Left renal pelvis (tissue), 4 donors: Measurements from ENCODE around the gene CCL18. TPM values are rescaled to one million over a fixed set of nuclear protein-coding genes. Genes with fewer than 3 reads are reported as not detected.
"Not testable (repeated sequence)": the region's sequence is repeated elsewhere in the genome, so short reads cannot be mapped to it uniquely, and the experiment has no call there.

ENCODE experiments used
- DNase-seq, 4 donors: peaks; one replicate each; pipeline ENCODE4 v3.0.0-alpha.2; 2013; ENCODE audit warnings: low read depth in 4 of 4, low spot score in 3 of 4
- polyA plus RNA-seq, 4 donors: library from polyadenylated mRNA; unstranded; fragments of 120-200 nt; gene quantifications; one replicate each; pipeline ENCODE4 v1.2.1, GENCODE V29; 2013; ENCODE audit not compliant: insufficient read length in 4 of 4

CCL18 gene
- polyA plus RNA-seq, 4 donors = 2.4 TPM; not detected in 3

- DNase-seq = no peak
These were observed 6.4 kb downstream of the CCL18 start for GRCh38 chr17:36070427-36070826.

GRCh38 chr17:36071751-36072150, 7.7 kb downstream of the CCL18 start:
- DNase-seq = no peak

- DNase-seq = peak in 3 of 4 donors; percentile 16 to 25 (median 16)
These were observed 8.5 kb downstream of the CCL18 start for GRCh38 chr17:36072431-36073121.

- no peak for DNase-seq
These were observed 10.3 kb downstream of the CCL18 start for GRCh38 chr17:36074365-36074764.

DNA sequence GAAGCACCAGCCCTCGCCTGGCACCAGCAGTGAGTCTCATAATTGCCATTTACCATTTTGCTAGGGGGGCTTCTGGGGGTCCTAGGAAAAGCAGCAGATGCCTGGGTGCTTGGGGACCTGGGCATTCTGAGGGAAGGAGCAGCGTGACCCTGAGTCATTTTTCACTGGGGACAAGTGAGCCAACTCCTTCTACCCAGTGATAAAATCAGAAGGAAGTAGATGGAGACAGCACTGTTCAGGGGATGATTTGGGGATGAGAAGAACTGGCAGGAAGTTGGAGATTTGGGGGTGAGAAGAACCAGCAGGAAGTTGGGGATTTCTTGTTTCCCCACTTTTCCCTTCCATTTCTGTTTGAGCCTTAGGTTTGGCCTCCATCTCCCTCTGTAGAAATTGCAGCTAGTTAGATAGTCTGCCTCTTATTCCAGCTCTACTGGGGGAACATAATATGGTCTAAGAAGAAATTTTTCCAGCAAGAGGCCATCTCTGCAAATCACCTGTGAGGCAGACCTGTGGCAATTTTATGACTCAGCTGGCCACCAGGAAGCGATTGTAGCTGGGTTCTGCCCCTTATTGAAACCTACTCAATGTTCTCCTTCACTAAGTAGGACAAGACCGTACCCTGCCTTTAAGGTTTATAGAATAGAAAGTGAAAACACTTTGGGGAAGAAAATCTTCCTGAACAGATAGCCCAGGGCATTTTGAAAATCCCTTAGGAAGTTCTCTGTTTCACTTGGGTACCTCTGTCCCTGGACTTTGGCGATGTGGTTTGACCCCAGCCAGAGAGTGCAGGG, 17.8 kb downstream of the CCL18 start:
- not testable (repeated sequence) for DNase-seq

DNA sequence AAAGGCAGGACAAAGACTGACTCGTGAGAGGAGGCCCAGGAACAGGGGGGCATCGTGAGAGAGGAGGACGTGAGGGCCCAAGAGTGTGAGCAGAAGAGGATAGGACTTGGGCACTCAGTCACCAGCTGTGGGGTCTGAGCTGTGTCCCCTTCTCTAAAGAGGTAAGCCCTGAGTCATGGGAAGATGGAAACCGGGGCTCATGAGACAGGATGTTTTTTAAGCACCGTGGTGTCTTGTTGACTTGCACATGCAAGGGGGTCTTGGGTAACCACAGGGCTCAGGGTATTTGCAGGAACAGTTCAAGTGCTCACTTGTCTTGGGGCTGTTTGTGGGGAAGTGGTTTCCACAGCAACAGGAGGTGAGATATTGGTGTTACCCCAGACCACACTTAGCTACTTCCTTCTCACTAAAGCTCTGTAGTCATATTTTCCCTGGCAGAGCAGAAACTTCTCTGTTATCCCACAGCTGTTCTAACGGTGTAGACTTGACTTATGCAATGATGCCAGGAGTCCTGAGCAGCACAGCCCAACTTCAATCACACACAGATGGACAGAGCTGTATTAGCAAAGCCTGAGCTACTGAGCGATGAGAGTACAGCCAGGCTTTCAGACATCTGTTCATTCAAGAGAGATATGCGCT, 18.5 kb downstream of the CCL18 start:
- not testable (repeated sequence) for DNase-seq

GRCh38 chr17:36083691-36084090, 19.6 kb downstream of the CCL18 start:
- not testable (repeated sequence) for DNase-seq

- no peak for DNase-seq
These were observed 21.7 kb downstream of the CCL18 start for GRCh38 chr17:36085765-36086164.

GRCh38 chr17:36086791-36087190, 22.7 kb downstream of the CCL18 start:
- no peak for DNase-seq

GRCh38 chr17:36087471-36087870, 23.4 kb downstream of the CCL18 start:
- DNase-seq = not testable (repeated sequence)

DNA sequence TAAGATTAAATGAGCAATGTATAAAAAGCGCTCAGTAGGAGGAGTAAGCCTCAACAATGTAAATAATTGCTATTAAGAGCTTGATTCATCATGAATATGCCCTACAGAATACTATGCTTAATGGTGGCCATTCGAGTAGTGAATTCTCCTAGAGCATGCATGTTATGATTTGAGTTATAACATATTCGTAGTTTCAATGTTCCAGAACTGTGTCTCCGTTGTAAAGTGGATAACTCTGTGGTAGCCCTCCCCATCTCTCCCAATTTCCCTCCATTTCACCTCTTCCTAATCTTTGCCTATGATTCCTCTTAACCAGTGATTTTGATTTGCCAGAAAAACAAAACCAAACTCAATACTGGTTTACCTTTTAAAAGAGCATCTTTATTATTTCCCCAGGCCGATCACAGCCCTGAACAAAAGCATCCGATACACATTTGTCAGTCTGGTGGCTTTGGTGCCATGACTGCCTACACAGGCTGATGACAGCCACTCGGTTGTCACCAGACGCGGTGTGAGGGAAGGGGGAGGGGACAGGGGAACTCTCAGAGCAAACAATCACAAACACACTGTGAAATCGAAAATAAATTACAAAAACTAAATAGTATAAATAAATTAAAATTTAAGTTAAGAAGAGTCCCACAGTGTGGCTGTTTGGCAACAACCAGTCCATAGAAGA, 24.0 kb downstream of the CCL18 start:
- not testable (repeated sequence) for DNase-seq

DNA sequence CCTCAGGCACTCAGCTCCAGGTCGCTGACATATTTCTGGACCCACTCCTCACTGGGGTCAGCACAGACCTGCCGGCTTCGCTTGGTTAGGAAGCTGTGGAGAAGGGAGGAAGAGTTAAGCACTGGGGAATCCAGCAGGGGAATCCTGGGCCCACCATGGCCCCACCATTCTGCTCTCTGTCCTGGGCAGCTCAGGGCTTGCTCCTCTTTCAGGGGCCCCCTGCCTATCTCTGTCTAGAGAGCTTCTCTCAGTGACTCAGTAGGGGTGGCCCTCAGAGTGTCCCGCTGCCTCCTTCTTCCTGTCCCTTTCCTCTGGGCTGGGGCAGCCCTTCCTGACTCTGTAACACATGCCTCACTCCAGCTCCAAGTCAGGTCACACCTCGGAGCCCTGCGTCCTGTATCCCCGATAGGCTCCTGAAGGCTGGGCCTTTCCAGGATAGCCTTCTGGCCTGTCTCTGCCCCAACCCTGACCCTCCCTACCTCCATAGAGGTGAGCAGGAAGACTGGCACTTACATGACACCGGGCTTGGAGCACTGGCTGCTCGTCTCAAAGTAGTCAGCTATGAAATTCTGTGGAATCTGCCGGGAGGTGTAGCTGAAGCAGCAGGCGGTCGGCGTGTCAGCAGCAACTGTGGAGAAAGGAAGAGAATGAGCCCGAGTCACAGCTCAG, 24.7 kb downstream of the CCL18 start:
- no peak for DNase-seq

DNA sequence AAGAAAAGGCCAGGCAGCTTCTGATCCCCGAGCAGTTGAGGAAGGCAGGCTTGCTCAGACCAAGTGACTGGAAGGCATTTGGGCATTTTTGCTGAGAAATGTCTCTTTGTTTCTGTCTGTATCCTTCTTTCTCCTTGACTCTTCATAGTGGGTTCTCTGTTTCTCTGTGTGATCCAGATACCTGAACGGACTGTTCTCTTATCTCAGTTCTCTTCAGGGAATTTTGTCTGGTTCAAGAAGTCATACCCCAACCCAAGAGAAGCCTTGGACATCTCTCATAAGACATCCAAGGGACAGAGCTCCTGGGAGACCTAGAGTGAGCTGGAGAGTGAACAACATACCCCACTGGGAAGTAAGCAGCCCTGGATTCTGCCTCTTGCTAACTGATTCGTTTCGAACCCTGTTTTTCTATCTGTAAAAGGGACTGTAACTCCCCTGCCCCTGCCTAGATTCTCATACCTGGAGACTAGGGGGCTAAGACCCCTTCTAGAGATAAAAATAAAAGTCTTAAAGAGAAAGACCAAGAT, 25.3 kb downstream of the CCL18 start:
- DNase-seq = no peak

DNA sequence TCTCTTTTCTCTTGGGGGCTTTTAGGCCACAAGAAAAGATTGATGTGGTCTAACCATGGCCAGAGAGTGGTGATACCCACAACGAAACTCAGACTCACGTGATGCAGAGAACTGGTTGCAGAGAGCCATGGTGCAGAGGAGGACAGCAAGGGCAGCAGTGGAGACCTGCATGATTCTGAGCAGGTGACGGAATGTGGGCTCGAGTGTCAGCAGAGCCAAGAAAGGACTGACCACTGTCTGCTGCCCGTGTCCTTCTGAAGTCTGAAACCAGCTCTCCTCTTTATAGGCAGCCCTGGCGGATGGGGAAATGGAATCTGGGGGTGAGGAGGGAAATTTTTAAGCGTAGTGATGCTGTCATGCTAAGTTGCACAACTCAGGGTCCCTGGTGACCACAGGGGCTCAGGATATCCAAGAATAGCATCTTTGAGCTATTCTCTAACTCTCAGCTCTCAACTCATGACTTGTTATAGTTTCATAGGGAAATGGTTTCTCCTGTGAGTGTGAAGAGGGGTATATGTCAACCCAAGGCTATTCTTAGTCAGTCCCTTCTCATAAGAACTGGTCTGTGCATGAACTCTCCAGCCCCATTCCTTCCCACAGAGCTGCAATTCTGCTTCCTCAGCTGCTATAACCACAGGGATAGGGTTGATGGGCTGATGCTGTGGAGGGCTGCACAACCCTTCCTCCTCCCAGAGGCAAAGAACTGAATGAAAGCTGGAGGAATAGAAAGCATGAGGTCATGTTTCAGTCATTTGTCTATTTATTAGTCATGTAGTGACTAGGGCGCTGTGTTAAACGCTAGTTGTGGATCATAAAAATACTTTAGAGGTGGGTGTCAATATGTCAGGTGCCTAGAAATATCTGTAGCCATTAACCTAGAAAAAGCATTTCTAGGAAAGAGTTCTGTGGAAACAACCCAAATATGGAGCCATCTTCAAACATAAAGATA, 26.1 kb downstream of the CCL18 start, which contains the start of gene CCL3:
TSS of gene CCL3 (minus strand) at position 256 of the 949 bp plus-strand sequence. CDS start at position 171, 85 bp downstream.
- DNase-seq = no peak

GRCh38 chr17:36092230-36092629, 28.2 kb downstream of the CCL18 start:
- DNase-seq = no peak

- not testable (repeated sequence) for DNase-seq
These were observed 28.6 kb downstream of the CCL18 start for GRCh38 chr17:36092715-36093114.

DNA sequence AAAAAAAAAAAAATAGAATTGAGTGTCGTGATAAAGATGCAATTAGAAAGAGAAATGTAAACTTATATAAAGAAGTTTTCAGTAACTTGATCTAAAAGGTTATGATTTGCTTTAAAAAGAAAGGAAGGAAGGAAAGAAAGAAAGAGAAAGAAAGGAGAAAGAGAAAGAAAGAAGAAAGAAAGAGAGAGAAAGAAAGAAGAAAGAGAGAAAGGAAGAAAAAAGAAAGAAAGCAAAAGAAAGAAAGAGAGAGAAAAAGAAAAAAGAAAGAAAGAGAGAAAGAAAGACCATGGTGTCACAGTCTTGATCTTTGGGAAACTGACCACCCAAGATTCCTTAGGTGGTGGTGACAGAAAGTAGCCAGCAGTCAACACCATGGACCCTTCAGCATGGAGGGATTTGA, 30.2 kb downstream of the CCL18 start:
- no peak for DNase-seq

DNA sequence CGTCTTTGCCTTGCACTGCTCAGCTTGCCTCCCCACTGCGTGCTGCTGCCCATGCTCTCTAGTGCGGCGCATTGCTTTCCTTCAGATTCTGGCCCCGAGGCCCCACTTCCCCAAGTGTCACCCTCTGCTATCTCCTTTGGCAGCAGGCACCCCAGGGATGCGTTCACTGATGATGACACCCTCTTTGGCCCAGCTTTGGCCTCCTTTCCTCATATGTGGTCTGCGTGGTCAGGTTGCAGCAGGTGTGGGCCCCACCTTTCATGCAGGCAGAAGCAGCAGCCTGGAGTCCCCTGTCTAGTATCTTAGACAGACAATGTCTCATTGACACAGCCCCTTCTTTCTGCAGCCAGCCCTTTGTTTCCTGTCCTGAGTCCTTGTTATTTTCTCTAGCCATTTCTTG, 30.7 kb downstream of the CCL18 start:
- DNase-seq = no peak

- DNase-seq = no peak
These were observed 31.9 kb downstream of the CCL18 start for GRCh38 chr17:36095992-36096391.
